ENCODE results near the gene AP1B1. TPM values are rescaled to one million over a fixed set of nuclear protein-coding genes. Genes with fewer than 3 reads are reported as not detected.

Gene AP1B1
- total and polyA plus RNA-seq, 2 of the 13 experiments (the other 11 are each of a cell fraction or from before 2014, with no cell fraction given) = 26.6 to 29.7 TPM

GRCh38 chr22:29387921-29388758, at the start of gene AP1B1 (continued):
- TF ChIP-seq ZBTB37 (CRISPR knock-in tag; IDR thresholded peaks at IDR 0.05) (no peak), PRDM10 (CRISPR knock-in tag; IDR thresholded peaks at IDR 0.05; ENCODE audit: low read depth) (0 out of 2 replicates have a peak, but pooled peaks have one; percentile 22), ZNF878 (CRISPR knock-in tag; IDR thresholded peaks at IDR 0.05) (0 out of 2 replicates have a peak, but pooled peaks have one; percentile 57), YY1 (IDR thresholded peaks at IDR 0.05; ENCODE audit: insufficient read depth, insufficient replicate concordance, low read depth, low read length) (peak; percentile 84), ERF (CRISPR knock-in tag; IDR thresholded peaks at IDR 0.05) (peak; percentile 83; the same call in 1 of the 2 replicates), ZNF547 (CRISPR knock-in tag; IDR thresholded peaks at IDR 0.05) (0 out of 2 replicates have a peak, but pooled peaks have one; percentile 59), GABPB1 (CRISPR knock-in tag; IDR thresholded peaks at IDR 0.05) (peak; percentile 98), YEATS2 (CRISPR knock-in tag; IDR thresholded peaks at IDR 0.05; ENCODE audit: borderline replicate concordance) (peak; percentile 72; the same call in 1 of the 2 replicates), PHF5A (CRISPR knock-in tag; IDR thresholded peaks at IDR 0.05; ENCODE audit: low read depth, unreplicated experiment) (peak; percentile 58), ZNF713 (CRISPR knock-in tag; IDR thresholded peaks at IDR 0.05) (no peak), ZNF460 (CRISPR knock-in tag; IDR thresholded peaks at IDR 0.05; ENCODE audit: borderline replicate concordance) (no peak), ZNF598 (CRISPR knock-in tag; IDR thresholded peaks at IDR 0.05; ENCODE audit: borderline replicate concordance) (peak; percentile 46; the same call in 1 of the 2 replicates), ZNF629 (CRISPR knock-in tag; conservative IDR thresholded peaks at IDR 0.05) (no peak), MED1 (CRISPR knock-in tag; IDR thresholded peaks at IDR 0.05) (peak; percentile 54), E2F2 (CRISPR knock-in tag; IDR thresholded peaks at IDR 0.05; ENCODE audit: borderline replicate concordance) (0 out of 2 replicates have a peak, but pooled peaks have one; percentile 49), TGIF2 (CRISPR knock-in tag; IDR thresholded peaks at IDR 0.05) (peak; percentile 83), ZBTB43 (CRISPR knock-in tag; conservative IDR thresholded peaks at IDR 0.05) (peak; percentile 74; the same call in 1 of the 2 replicates), SP1 (IDR thresholded peaks at IDR 0.05) (no peak), SP1 (CRISPR knock-in tag; IDR thresholded peaks at IDR 0.05) (peak; percentile 57), ZNF580 (CRISPR knock-in tag; IDR thresholded peaks at IDR 0.05; ENCODE audit: borderline replicate concordance, low read depth) (0 out of 2 replicates have a peak, but pooled peaks have one; percentile 57), ZNF468 (CRISPR knock-in tag; IDR thresholded peaks at IDR 0.05) (no peak)

Measured in HepG2 (cell line).